ENCODE measurements around the gene TOMM5.

TOMM5 gene

GRCh38 chr9:37561682-37562081, 30.7 kb downstream of the TOMM5 start:
- peaks cover 5% of the 10 kb centered on the region for H3K36me3 Mint-ChIP-seq (ENCODE audit: low read depth)
- peaks cover 23% of the 10 kb centered on the region for H3K9me3 Mint-ChIP-seq
- no peaks in the 10 kb centered on the region for H3K27me3 Mint-ChIP-seq (ENCODE audit: low read depth)
- H3K4me1 Mint-ChIP-seq (ENCODE audit: low read depth): no peaks in the 10 kb centered on the region
- H3K27ac Mint-ChIP-seq: no peak overlapping the region
- no peak overlapping the region for H3K4me3 Mint-ChIP-seq

- H3K27ac Mint-ChIP-seq: no peak overlapping the region
- no peaks in the 10 kb centered on the region for H3K4me1 Mint-ChIP-seq (ENCODE audit: low read depth)
- H3K4me3 Mint-ChIP-seq: no peak overlapping the region
- H3K27me3 Mint-ChIP-seq (ENCODE audit: low read depth): no peaks in the 10 kb centered on the region
- H3K36me3 Mint-ChIP-seq (ENCODE audit: low read depth): peaks cover 5% of the 10 kb centered on the region
- peaks cover 20% of the 10 kb centered on the region for H3K9me3 Mint-ChIP-seq
Measured at GRCh38 chr9:37559855-37560592, 32.4 kb downstream of the TOMM5 start.

GRCh38 chr9:37559125-37559524, 33.3 kb downstream of the TOMM5 start:
- Mint-ChIP-seq H3K4me3 (no peak overlapping the region), H3K36me3 (ENCODE audit: low read depth) (peaks cover 5% of the 10 kb centered on the region), H3K27ac (no peak overlapping the region), H3K27me3 (ENCODE audit: low read depth) (no peaks in the 10 kb centered on the region), H3K9me3 (peaks cover 12% of the 10 kb centered on the region), H3K4me1 (ENCODE audit: low read depth) (no peaks in the 10 kb centered on the region)

GRCh38 chr9:37555786-37556185, 36.6 kb downstream of the TOMM5 start:
- Mint-ChIP-seq H3K27ac (no peak overlapping the region), H3K9me3 (no peaks in the 10 kb centered on the region), H3K4me3 (no peak overlapping the region), H3K27me3 (ENCODE audit: low read depth) (no peaks in the 10 kb centered on the region), H3K4me1 (ENCODE audit: low read depth) (no peaks in the 10 kb centered on the region), H3K36me3 (ENCODE audit: low read depth) (no peaks in the 10 kb centered on the region)

GRCh38 chr9:37554318-37554717, 38.1 kb downstream of the TOMM5 start:
- Mint-ChIP-seq H3K4me1 (ENCODE audit: low read depth) (no peaks in the 10 kb centered on the region), H3K27me3 (ENCODE audit: low read depth) (no peaks in the 10 kb centered on the region), H3K4me3 (no peak overlapping the region), H3K36me3 (ENCODE audit: low read depth) (no peaks in the 10 kb centered on the region), H3K9me3 (no peaks in the 10 kb centered on the region), H3K27ac (no peak overlapping the region)

GRCh38 chr9:37551888-37552287, 40.5 kb downstream of the TOMM5 start:
- Mint-ChIP-seq H3K4me1 (ENCODE audit: low read depth) (no peaks in the 10 kb centered on the region), H3K36me3 (ENCODE audit: low read depth) (no peaks in the 10 kb centered on the region), H3K4me3 (no peak overlapping the region), H3K27ac (no peak overlapping the region), H3K9me3 (no peaks in the 10 kb centered on the region), H3K27me3 (ENCODE audit: low read depth) (peaks cover 3% of the 10 kb centered on the region)

GRCh38 chr9:37551468-37551867, 40.9 kb downstream of the TOMM5 start:
- no peak overlapping the region for H3K27ac Mint-ChIP-seq

GRCh38 chr9:37550781-37551180, 41.6 kb downstream of the TOMM5 start:
- no peaks in the 10 kb centered on the region for H3K4me1 Mint-ChIP-seq (ENCODE audit: low read depth)
- no peaks in the 10 kb centered on the region for H3K36me3 Mint-ChIP-seq (ENCODE audit: low read depth)
- H3K27me3 Mint-ChIP-seq (ENCODE audit: low read depth): peaks cover 6% of the 10 kb centered on the region
- H3K27ac Mint-ChIP-seq: no peak overlapping the region
- H3K4me3 Mint-ChIP-seq: no peak overlapping the region
- H3K9me3 Mint-ChIP-seq: no peaks in the 10 kb centered on the region

More at GRCh38 chr9:37551468-37551867, 40.9 kb downstream of the TOMM5 start:
- no peaks in the 10 kb centered on the region for H3K9me3 Mint-ChIP-seq
- no peaks in the 10 kb centered on the region for H3K4me1 Mint-ChIP-seq (ENCODE audit: low read depth)
- peaks cover 3% of the 10 kb centered on the region for H3K27me3 Mint-ChIP-seq (ENCODE audit: low read depth)
- no peak overlapping the region for H3K4me3 Mint-ChIP-seq
- no peaks in the 10 kb centered on the region for H3K36me3 Mint-ChIP-seq (ENCODE audit: low read depth)

- no peak overlapping the region for H3K27ac Mint-ChIP-seq
- H3K27me3 Mint-ChIP-seq (ENCODE audit: low read depth): peaks cover 6% of the 10 kb centered on the region
- no peaks in the 10 kb centered on the region for H3K4me1 Mint-ChIP-seq (ENCODE audit: low read depth)
- H3K4me3 Mint-ChIP-seq: no peak overlapping the region
- H3K9me3 Mint-ChIP-seq: no peaks in the 10 kb centered on the region
- H3K36me3 Mint-ChIP-seq (ENCODE audit: low read depth): no peaks in the 10 kb centered on the region
Measured at GRCh38 chr9:37549527-37549926, 42.9 kb downstream of the TOMM5 start.

GRCh38 chr9:37547328-37547878, 45.0 kb downstream of the TOMM5 start:
- Mint-ChIP-seq H3K4me1 (ENCODE audit: low read depth) (no peaks in the 10 kb centered on the region), H3K9me3 (no peaks in the 10 kb centered on the region), H3K36me3 (ENCODE audit: low read depth) (no peaks in the 10 kb centered on the region), H3K4me3 (no peak overlapping the region), H3K27me3 (ENCODE audit: low read depth) (peaks cover 6% of the 10 kb centered on the region), H3K27ac (no peak overlapping the region)

GRCh38 chr9:37543468-37543867, 48.9 kb downstream of the TOMM5 start:
- Mint-ChIP-seq H3K4me1 (ENCODE audit: low read depth) (no peaks in the 10 kb centered on the region), H3K36me3 (ENCODE audit: low read depth) (no peaks in the 10 kb centered on the region), H3K27me3 (ENCODE audit: low read depth) (peaks cover 5% of the 10 kb centered on the region), H3K27ac (no peak overlapping the region), H3K9me3 (no peaks in the 10 kb centered on the region), H3K4me3 (no peak overlapping the region)

GRCh38 chr9:37542895-37543294, 49.5 kb downstream of the TOMM5 start:
- H3K36me3 Mint-ChIP-seq (ENCODE audit: low read depth): no peaks in the 10 kb centered on the region
- H3K4me3 Mint-ChIP-seq: no peak overlapping the region
- H3K27ac Mint-ChIP-seq: no peak overlapping the region
- H3K27me3 Mint-ChIP-seq (ENCODE audit: low read depth): peaks cover 3% of the 10 kb centered on the region
- H3K4me1 Mint-ChIP-seq (ENCODE audit: low read depth): no peaks in the 10 kb centered on the region
- no peaks in the 10 kb centered on the region for H3K9me3 Mint-ChIP-seq

- Mint-ChIP-seq H3K36me3 (ENCODE audit: low read depth) (no peaks in the 10 kb centered on the region), H3K4me3 (no peak overlapping the region), H3K4me1 (ENCODE audit: low read depth) (no peaks in the 10 kb centered on the region), H3K9me3 (no peaks in the 10 kb centered on the region), H3K27ac (no peak overlapping the region), H3K27me3 (ENCODE audit: low read depth) (peaks cover 3% of the 10 kb centered on the region)
Measured at GRCh38 chr9:37542488-37542887, 49.9 kb downstream of the TOMM5 start.

- Mint-ChIP-seq H3K27ac (no peak overlapping the region), H3K4me1 (ENCODE audit: low read depth) (no peaks in the 10 kb centered on the region), H3K9me3 (no peaks in the 10 kb centered on the region)
Measured at GRCh38 chr9:37541465-37541864, 50.9 kb downstream of the TOMM5 start.

GRCh38 chr9:37540634-37541033, 51.8 kb downstream of the TOMM5 start:
- no peaks in the 10 kb centered on the region for H3K9me3 Mint-ChIP-seq
- H3K27me3 Mint-ChIP-seq (ENCODE audit: low read depth): no peaks in the 10 kb centered on the region
- H3K27ac Mint-ChIP-seq: no peak overlapping the region
- no peaks in the 10 kb centered on the region for H3K4me1 Mint-ChIP-seq (ENCODE audit: low read depth)
- no peak overlapping the region for H3K4me3 Mint-ChIP-seq
- H3K36me3 Mint-ChIP-seq (ENCODE audit: low read depth): no peaks in the 10 kb centered on the region

More at GRCh38 chr9:37541465-37541864, 50.9 kb downstream of the TOMM5 start:
- peaks cover 3% of the 10 kb centered on the region for H3K27me3 Mint-ChIP-seq (ENCODE audit: low read depth)
- no peak overlapping the region for H3K4me3 Mint-ChIP-seq
- no peaks in the 10 kb centered on the region for H3K36me3 Mint-ChIP-seq (ENCODE audit: low read depth)
